H9 (cell line): ENCODE data around the gene TBX21. TPM values are rescaled to one million over a fixed set of nuclear protein-coding genes. Genes with fewer than 3 reads are reported as not detected.

Source experiments
- DNase-seq: peaks from one replicate; pipeline ENCODE4 v3.0.0-alpha.2; 2017
- H2AFZ ChIP-seq: one replicate; pipeline ENCODE4 v1.6.1; 2013; ENCODE audit warnings: mild to moderate bottlenecking, low read length, control low read depth, moderate library complexity
- H2AK5ac ChIP-seq: 2 replicates; pipeline ENCODE4 v1.6.1; 2013; ENCODE audit warnings: low read length, control low read depth, mixed read lengths; ENCODE audit not compliant: insufficient read length
- H2BK120ac ChIP-seq: one replicate; pipeline ENCODE4 v1.6.1; 2013; ENCODE audit warnings: low read depth, mild to moderate bottlenecking, low read length, control low read depth, inconsistent platforms; ENCODE audit not compliant: poor library complexity, severe bottlenecking
- H2BK12ac ChIP-seq: 2 replicates; pipeline ENCODE4 v1.6.1; 2013; ENCODE audit warnings: low read length, control low read depth, mixed read lengths, low read depth; ENCODE audit not compliant: insufficient read length
- H2BK15ac ChIP-seq: 2 replicates; pipeline ENCODE4 v1.6.1; 2013; ENCODE audit warnings: low read depth, low read length, control low read depth
- H2BK20ac ChIP-seq: one replicate; pipeline ENCODE4 v1.6.1; 2013; ENCODE audit warnings: low read depth, mild to moderate bottlenecking, low read length, control low read depth, inconsistent platforms; ENCODE audit not compliant: poor library complexity, severe bottlenecking
- H2BK5ac ChIP-seq: 2 replicates; pipeline ENCODE4 v1.6.1; 2013; ENCODE audit warnings: low read length, control low read depth, mixed read lengths; ENCODE audit not compliant: insufficient read length
- H3K14ac ChIP-seq: 2 replicates; pipeline ENCODE4 v1.6.1; 2013; ENCODE audit warnings: low read length, control low read depth; ENCODE audit not compliant: insufficient read depth
- H3K18ac ChIP-seq: 2 replicates; pipeline ENCODE4 v1.6.1; 2013; ENCODE audit warnings: low read depth, mild to moderate bottlenecking, mixed read lengths, low read length, control low read depth; ENCODE audit not compliant: insufficient read length
- H3K23ac ChIP-seq: 2 replicates; pipeline ENCODE4 v1.6.1; 2013; ENCODE audit warnings: low read length, control low read depth, mixed read lengths, low read depth; ENCODE audit not compliant: insufficient read length
- H3K23me2 ChIP-seq: 2 replicates; pipeline ENCODE4 v1.6.1; 2013; ENCODE audit warnings: low read depth, mild to moderate bottlenecking, mixed read lengths, low read length, control low read depth; ENCODE audit not compliant: insufficient read length, poor library complexity, severe bottlenecking
- H3K27ac ChIP-seq: 2 replicates; pipeline ENCODE4 v1.5.1; 2013; ENCODE audit warnings: low read length, control low read depth, mixed read lengths, low read depth; ENCODE audit not compliant: insufficient read length
- H3K27me3 ChIP-seq: 2 replicates; pipeline ENCODE4 v1.6.1; 2013; ENCODE audit warnings: low read length, control low read depth, inconsistent platforms; ENCODE audit not compliant: insufficient read depth
- H3K4ac ChIP-seq: 2 replicates; pipeline ENCODE4 v1.6.1; 2013; ENCODE audit warnings: low read depth, mild to moderate bottlenecking, control low read depth, inconsistent platforms, low read length, moderate library complexity
- H3K4me1 ChIP-seq: 2 replicates; pipeline ENCODE4 v1.6.1; 2013; ENCODE audit warnings: low read length, control low read depth, inconsistent platforms; ENCODE audit not compliant: insufficient read depth
- H3K4me2 ChIP-seq: 2 replicates; pipeline ENCODE4 v1.6.1; 2013; ENCODE audit warnings: low read length, control low read depth, mixed read lengths; ENCODE audit not compliant: insufficient read length, insufficient read depth
- H3K56ac ChIP-seq: 2 replicates; pipeline ENCODE4 v1.6.1; 2013; ENCODE audit warnings: low read depth, mild to moderate bottlenecking, mixed read lengths, low read length, control low read depth; ENCODE audit not compliant: insufficient read length
- H3K79me1 ChIP-seq: 2 replicates; pipeline ENCODE4 v1.6.1; 2013; ENCODE audit warnings: low read depth, mild to moderate bottlenecking, moderate library complexity, low read length, control low read depth, inconsistent platforms; ENCODE audit not compliant: insufficient read depth, poor library complexity, severe bottlenecking
- H3K79me2 ChIP-seq: 2 replicates; pipeline ENCODE4 v1.6.1; 2013; ENCODE audit warnings: low read length, control low read depth, inconsistent platforms; ENCODE audit not compliant: insufficient read depth
- H3K9ac ChIP-seq: 2 replicates; pipeline ENCODE4 v1.6.1; 2013; ENCODE audit warnings: low read length, control low read depth, mixed read lengths; ENCODE audit not compliant: insufficient read length; ENCODE audit errors: extremely low read depth
- H3K9me3 ChIP-seq: one replicate; pipeline ENCODE4 v1.6.1; 2013; ENCODE audit warnings: low read depth, low read length, inconsistent platforms; ENCODE audit not compliant: control insufficient read depth
- H3T11ph ChIP-seq: one replicate; pipeline ENCODE4 v1.6.1; 2013; ENCODE audit warnings: mild to moderate bottlenecking, low read length, control low read depth, inconsistent platforms
- H4K20me1 ChIP-seq: one replicate; pipeline ENCODE4 v1.6.1; 2013; ENCODE audit not compliant: control insufficient read depth, insufficient read length, insufficient read depth
- H4K5ac ChIP-seq: 2 replicates; pipeline ENCODE4 v1.6.1; 2013; ENCODE audit warnings: low read depth, mild to moderate bottlenecking, mixed read lengths, low read length, control low read depth; ENCODE audit not compliant: insufficient read length
- H4K8ac ChIP-seq: replicated peaks from 2 replicates; pipeline ENCODE4 v1.6.1; 2013; ENCODE audit warnings: low read length, control low read depth, mixed read lengths, low read depth; ENCODE audit not compliant: insufficient read length
- H4K91ac ChIP-seq: 2 replicates; pipeline ENCODE4 v1.6.1; 2013; ENCODE audit warnings: low read depth, mild to moderate bottlenecking, moderate library complexity, mixed read lengths, low read length, control low read depth; ENCODE audit not compliant: insufficient read length
- H3K27ac Mint-ChIP-seq, 3 experiments: 2 replicates in 2 of 3; 3 replicates in 1 of 3; pipeline ENCODE4 v1.8.0; 2020 to 2021; ENCODE audit warnings: mixed read lengths in 3 of 3, mild to moderate bottlenecking in 1 of 3, moderate library complexity in 1 of 3
- H3K27me3 Mint-ChIP-seq: 2 replicates; pipeline ENCODE4 v1.8.0; 2021; ENCODE audit warnings: low read depth, mild to moderate bottlenecking, moderate library complexity, mixed read lengths
- H3K36me3 Mint-ChIP-seq, 3 experiments: 2 replicates in 2 of 3; 3 replicates in 1 of 3; pipeline ENCODE4 v1.8.0; 2020 to 2021; ENCODE audit warnings: low read depth in 3 of 3, mixed read lengths in 3 of 3; ENCODE audit not compliant: insufficient read depth in 1 of 3
- H3K4me1 Mint-ChIP-seq, 2 experiments: 2 replicates each; pipeline ENCODE4 v1.8.0; 2020; ENCODE audit warnings: mixed read lengths in 2 of 2
- H3K4me3 Mint-ChIP-seq, 2 experiments: 2 replicates in 1 of 2; 3 replicates in 1 of 2; pipeline ENCODE4 v1.8.0; 2020 to 2021; ENCODE audit warnings: mild to moderate bottlenecking in 2 of 2, mixed read lengths in 2 of 2, moderate library complexity in 1 of 2
- H3K9me3 Mint-ChIP-seq, 2 experiments: 2 replicates in 1 of 2; 3 replicates in 1 of 2; pipeline ENCODE4 v1.8.0; 2020; ENCODE audit warnings: mild to moderate bottlenecking in 2 of 2, mixed read lengths in 2 of 2, moderate library complexity in 1 of 2
- WGBS: extraction: QIAGEN DNeasy Blood & Tissue Kit; methylation state at CpG from one replicate; pipeline ENCODE4 v1.1.7; 2013; ENCODE audit warnings: missing lambda C conversion rate, low lambda C conversion rate, mixed read lengths; ENCODE audit not compliant: insufficient read length; ENCODE audit errors: extremely low coverage; 5-methylcytosine and 5-hydroxymethylcytosine counted together
- total RNA-seq: library from RNA; stranded (reverse); gene quantifications from 2 replicates; pipeline ENCODE4 v1.2.1, GENCODE V29; 2021
- TF ChIP-seq, protein P1 (sequence below): fragments of 200-600 bp; sonication (generic); conservative IDR thresholded peaks from 3 replicates; pipeline ENCODE4 v1.8.0; 2021; ENCODE audit warnings: antibody characterized with exemption, mild to moderate bottlenecking

TBX21 gene
- total RNA-seq, 1 experiment from 2014 or later, result not detected

DNA sequence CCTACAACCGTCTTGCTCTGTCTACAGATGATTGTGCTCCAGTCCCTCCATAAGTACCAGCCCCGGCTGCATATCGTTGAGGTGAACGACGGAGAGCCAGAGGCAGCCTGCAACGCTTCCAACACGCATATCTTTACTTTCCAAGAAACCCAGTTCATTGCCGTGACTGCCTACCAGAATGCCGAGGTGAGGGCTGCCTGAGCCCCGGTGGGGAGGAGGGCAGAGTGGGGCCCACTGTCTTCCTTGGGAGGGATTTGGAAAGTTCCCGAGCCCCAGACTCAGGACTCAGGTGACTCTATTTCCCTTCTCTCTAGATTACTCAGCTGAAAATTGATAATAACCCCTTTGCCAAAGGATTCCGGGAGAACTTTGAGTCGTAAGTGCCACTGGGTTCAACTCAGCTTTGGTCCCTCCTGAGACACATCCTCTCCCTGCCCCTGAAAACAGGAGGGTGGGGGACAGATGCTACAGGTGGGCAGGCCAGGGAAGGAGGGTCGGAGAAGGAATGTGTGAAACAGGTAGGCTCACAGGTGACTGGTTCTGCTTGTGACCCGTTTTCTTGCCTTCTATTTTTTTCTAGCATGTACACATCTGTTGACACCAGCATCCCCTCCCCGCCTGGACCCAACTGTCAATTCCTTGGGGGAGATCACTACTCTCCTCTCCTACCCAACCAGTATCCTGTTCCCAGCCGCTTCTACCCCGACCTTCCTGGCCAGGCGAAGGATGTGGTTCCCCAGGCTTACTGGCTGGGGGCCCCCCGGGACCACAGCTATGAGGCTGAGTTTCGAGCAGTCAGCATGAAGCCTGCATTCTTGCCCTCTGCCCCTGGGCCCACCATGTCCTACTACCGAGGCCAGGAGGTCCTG is 11.4 kb downstream of the TBX21 start:
- H3K36me3 Mint-ChIP-seq, result no peaks in the 10 kb centered on the region; a peak in 1 of 7 replicates
- Histone ChIP-seq H3K9me3 (no peaks in the 10 kb centered on the region), H3K9ac (no peak overlapping the region), H2BK12ac (no peak overlapping the region), H2BK15ac (no peak overlapping the region), H3K79me2 (no peaks in the 10 kb centered on the region), H3K18ac (no peak overlapping the region), H3K23ac (no peak overlapping the region), H3K79me1 (no peaks in the 10 kb centered on the region), H2AK5ac (no peak overlapping the region), H2BK20ac (no peak overlapping the region), H3K14ac (no peak overlapping the region), H3K23me2 (no peaks in the 10 kb centered on the region), H4K8ac (no peak overlapping the region), H3K56ac (no peak overlapping the region), H2BK5ac (no peak overlapping the region), H3T11ph (no peak overlapping the region), H3K4ac (no peak overlapping the region), H3K4me2 (no peak overlapping the region), H2AFZ (no peak overlapping the region), H4K91ac (no peak overlapping the region), H3K27me3 (no peaks in the 10 kb centered on the region), H2BK120ac (no peak overlapping the region), H3K27ac (no peak overlapping the region), H3K4me1 (no peaks in the 10 kb centered on the region), H4K20me1 (no peaks in the 10 kb centered on the region), H4K5ac (no peak overlapping the region)
- WGBS, result no CpG with 5 or more reads among the region's 22 CpGs
- DNase-seq, result no peak
- TF ChIP-seq, protein P1, sequence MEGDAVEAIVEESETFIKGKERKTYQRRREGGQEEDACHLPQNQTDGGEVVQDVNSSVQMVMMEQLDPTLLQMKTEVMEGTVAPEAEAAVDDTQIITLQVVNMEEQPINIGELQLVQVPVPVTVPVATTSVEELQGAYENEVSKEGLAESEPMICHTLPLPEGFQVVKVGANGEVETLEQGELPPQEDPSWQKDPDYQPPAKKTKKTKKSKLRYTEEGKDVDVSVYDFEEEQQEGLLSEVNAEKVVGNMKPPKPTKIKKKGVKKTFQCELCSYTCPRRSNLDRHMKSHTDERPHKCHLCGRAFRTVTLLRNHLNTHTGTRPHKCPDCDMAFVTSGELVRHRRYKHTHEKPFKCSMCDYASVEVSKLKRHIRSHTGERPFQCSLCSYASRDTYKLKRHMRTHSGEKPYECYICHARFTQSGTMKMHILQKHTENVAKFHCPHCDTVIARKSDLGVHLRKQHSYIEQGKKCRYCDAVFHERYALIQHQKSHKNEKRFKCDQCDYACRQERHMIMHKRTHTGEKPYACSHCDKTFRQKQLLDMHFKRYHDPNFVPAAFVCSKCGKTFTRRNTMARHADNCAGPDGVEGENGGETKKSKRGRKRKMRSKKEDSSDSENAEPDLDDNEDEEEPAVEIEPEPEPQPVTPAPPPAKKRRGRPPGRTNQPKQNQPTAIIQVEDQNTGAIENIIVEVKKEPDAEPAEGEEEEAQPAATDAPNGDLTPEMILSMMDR, result no peak
- peaks cover 2 to 4% of the 10 kb centered on the region in 2 experiments; a peak in 3 of 4 replicates for H3K4me1 Mint-ChIP-seq
- peaks cover 31% of the 10 kb centered on the region for H3K27me3 Mint-ChIP-seq
- no peak overlapping the region; a peak in 1 of 7 replicates for H3K27ac Mint-ChIP-seq
- no peaks in the 10 kb centered on the region for H3K9me3 Mint-ChIP-seq
- H3K4me3 Mint-ChIP-seq, result no peak overlapping the region
